Loucy (cell line): ENCODE measurements around the gene TP53AIP1.

ENCODE experiments used
- EZH2phosphoT487 ChIP-seq: fragments of 200-600 bp; IDR thresholded peaks from 2 replicates; pipeline ENCODE4 v1.6.1; 2018; ENCODE audit warnings: antibody characterized with exemption, mild to moderate bottlenecking, moderate library complexity, borderline replicate concordance
- TF ChIP-seq, protein P1 (sequence below): fragments of 200-600 bp; sonication (generic); conservative IDR thresholded peaks from 2 replicates; pipeline ENCODE4 v1.5.1; 2014; ENCODE audit warnings: mild to moderate bottlenecking, antibody characterized with exemption, low read length

DNA sequence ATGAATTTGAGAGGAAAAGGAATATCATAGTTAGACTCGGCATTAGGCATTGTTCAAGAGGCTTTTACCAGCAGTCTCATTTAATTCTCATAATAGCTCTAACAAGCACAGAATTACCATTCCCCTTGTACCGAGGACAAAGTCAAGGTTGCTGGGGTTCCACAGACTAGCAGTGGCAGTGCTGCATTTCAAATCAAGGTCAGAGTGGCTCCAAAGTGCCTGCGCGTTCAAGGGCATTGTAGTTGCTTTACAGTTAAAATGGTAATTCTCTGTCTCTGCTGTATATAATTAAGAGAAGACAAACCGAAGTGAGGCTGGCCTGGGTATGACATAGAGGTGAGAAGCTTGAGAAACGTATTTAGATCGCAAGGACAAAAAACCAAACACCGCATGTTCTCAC is 40.4 kb upstream of the TP53AIP1 start:
- no peak for TF ChIP-seq EZH2phosphoT487
- TF ChIP-seq, protein P1, sequence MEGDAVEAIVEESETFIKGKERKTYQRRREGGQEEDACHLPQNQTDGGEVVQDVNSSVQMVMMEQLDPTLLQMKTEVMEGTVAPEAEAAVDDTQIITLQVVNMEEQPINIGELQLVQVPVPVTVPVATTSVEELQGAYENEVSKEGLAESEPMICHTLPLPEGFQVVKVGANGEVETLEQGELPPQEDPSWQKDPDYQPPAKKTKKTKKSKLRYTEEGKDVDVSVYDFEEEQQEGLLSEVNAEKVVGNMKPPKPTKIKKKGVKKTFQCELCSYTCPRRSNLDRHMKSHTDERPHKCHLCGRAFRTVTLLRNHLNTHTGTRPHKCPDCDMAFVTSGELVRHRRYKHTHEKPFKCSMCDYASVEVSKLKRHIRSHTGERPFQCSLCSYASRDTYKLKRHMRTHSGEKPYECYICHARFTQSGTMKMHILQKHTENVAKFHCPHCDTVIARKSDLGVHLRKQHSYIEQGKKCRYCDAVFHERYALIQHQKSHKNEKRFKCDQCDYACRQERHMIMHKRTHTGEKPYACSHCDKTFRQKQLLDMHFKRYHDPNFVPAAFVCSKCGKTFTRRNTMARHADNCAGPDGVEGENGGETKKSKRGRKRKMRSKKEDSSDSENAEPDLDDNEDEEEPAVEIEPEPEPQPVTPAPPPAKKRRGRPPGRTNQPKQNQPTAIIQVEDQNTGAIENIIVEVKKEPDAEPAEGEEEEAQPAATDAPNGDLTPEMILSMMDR: no peak
